Activated CD8-positive, alpha-beta memory T cell treated with anti-CD3 and anti-CD28 coated beads, Interleukin-2, amount 50 U/mL, for 1 hour (primary cell): ENCODE measurements around the gene SCN4A.
A peak's percentile ranks its signal among the peaks of the same experiment; 100 is the strongest.
"Not testable (repeated sequence)": the region's sequence is repeated elsewhere in the genome, so short reads cannot be mapped to it uniquely, and the experiment has no call there.

Experiments
- DNase-seq: peaks from one replicate; pipeline ENCODE4 v3.0.0-alpha.2; 2020; ENCODE audit errors: extremely low read depth

SCN4A gene

GRCh38 chr17:63934183-63935112, 38.3 kb downstream of the SCN4A start:
- DNase-seq = no peak

GRCh38 chr17:63933598-63933997, 39.1 kb downstream of the SCN4A start:
- DNase-seq = no peak

GRCh38 chr17:63932721-63933120, 40.0 kb downstream of the SCN4A start:
- DNase-seq = no peak

GRCh38 chr17:63931981-63932561, 40.6 kb downstream of the SCN4A start, which contains the start of gene CD79B:
Gene CD79B, minus strand, starts transcription at chr17:63932331. Its CDS starts 70 bp downstream, at chr17:63932261.
- no peak for DNase-seq

GRCh38 chr17:63930951-63931575, 41.7 kb downstream of the SCN4A start:
- no peak for DNase-seq

- DNase-seq = no peak
These were observed 42.6 kb downstream of the SCN4A start for GRCh38 chr17:63929860-63930766.

- DNase-seq = no peak
These were observed 43.6 kb downstream of the SCN4A start for GRCh38 chr17:63928966-63929695.

- DNase-seq = no peak
These were observed 44.5 kb downstream of the SCN4A start for GRCh38 chr17:63928172-63928666.

GRCh38 chr17:63927464-63928171, 45.1 kb downstream of the SCN4A start:
- no peak for DNase-seq

GRCh38 chr17:63926164-63926563, 46.6 kb downstream of the SCN4A start:
- DNase-seq = no peak

- DNase-seq = no peak
These were observed 47.1 kb downstream of the SCN4A start for GRCh38 chr17:63925615-63926014.

GRCh38 chr17:63922402-63922801, 50.3 kb downstream of the SCN4A start:
- DNase-seq = not testable (repeated sequence)

- not testable (repeated sequence) for DNase-seq
These were observed 51.9 kb downstream of the SCN4A start for GRCh38 chr17:63920779-63921178.

GRCh38 chr17:63920050-63920449, 52.7 kb downstream of the SCN4A start:
- DNase-seq = not testable (repeated sequence)

GRCh38 chr17:63919311-63919723, 53.4 kb downstream of the SCN4A start:
- DNase-seq = peak; percentile 33

GRCh38 chr17:63918789-63919305, 53.9 kb downstream of the SCN4A start, which contains the start of gene GH1:
Gene GH1, minus strand, starts transcription at chr17:63918839. Its CDS starts 63 bp downstream, at chr17:63918776.
- not testable (repeated sequence) for DNase-seq

- no peak for DNase-seq
These were observed 54.4 kb downstream of the SCN4A start for GRCh38 chr17:63918305-63918704.

GRCh38 chr17:63917646-63918045, 55.1 kb downstream of the SCN4A start:
- DNase-seq = no peak

- not testable (repeated sequence) for DNase-seq
These were observed 55.5 kb downstream of the SCN4A start for GRCh38 chr17:63917206-63917605.
